HL-60/S4 (cell line): Measurements from ENCODE around the gene PBX3.

Source experiments
- in situ Hi-C: fragments of 300-500 bp; cut with MboI; formaldehyde crosslinking; loops from 2 replicates; pipeline ENCODE4 v1.14.3; 2022; ENCODE audit warnings: low sequenced_read_pairs

PBX3 gene

GRCh38 chr9:125932012-125932411, 184.8 kb downstream of the PBX3 start:
- in situ Hi-C loops: no loop called here

DNA sequence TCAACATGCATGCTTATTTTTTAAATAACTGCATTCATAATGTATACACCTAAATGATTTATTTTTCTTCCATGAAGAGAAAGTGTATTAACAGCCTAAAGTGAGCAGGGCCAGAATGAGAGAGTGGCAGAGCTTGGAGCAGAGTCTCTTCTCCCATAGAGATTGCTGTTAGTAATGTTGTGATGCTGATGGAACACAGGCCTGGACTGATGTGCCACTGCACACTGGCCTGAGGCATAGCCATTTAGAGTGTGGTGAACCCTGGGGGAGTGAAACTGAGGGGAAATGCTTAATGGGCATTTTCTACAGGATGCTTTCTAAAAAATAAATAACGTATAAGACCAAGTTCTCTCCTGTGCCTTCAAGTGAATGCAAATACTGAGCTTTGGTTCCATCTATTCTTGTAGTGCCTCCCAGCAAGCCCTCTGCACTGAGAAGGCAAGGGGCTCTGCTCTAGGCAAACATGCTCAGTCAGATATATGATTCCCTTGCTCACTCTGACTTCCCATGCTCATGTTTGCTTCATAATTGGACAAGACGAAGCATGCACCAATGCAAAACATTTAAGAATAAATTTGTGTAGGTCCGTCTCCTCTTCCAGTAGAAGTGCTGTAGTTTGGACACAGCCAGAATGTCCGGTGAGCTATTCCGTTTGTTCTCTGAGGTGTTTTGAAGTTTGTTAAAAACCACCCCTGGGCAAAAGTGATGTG, 185.7 kb downstream of the PBX3 start:
- in situ Hi-C loops: no loop called here

DNA sequence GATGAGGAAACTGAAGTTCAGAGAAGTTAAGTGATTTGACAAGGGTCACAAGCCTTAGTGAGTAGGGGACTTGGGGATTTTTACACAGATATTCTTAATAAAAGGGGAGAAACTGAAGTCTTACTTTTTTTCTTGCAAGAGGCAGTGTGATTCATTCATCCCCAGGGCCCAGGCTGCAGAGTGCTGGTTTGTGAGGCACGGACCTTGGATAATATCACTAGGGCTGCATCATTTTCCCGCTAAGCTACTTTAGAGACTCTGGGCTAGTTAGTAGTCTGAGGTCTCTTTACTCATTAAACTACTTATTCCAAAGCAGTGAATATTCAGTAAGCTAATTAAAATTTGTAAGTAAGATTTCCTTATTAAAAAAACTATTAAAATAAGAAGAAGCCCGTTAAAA, 195.0 kb downstream of the PBX3 start:
- in situ Hi-C loops: no loop called here

DNA sequence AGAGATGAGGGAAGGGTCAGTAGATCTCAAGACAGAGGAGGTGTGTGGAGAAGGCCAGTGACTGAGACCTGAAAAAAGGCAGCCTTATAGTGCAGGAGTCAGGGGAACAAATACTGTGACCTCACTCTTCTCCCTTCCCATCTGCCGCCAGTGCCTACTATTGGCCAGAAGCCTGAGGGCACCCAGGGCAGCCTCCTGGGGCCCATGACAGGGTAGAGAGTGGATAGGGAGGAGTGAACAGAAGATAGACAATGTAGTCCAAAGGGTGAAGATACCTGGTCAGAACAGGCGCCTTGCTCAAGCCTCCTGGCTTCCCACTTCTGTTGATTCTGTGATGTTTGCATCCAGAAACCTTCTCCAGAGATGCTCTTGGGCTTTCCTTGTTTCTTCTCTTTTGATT, 196.7 kb downstream of the PBX3 start:
- in situ Hi-C loops: no loop called here

DNA sequence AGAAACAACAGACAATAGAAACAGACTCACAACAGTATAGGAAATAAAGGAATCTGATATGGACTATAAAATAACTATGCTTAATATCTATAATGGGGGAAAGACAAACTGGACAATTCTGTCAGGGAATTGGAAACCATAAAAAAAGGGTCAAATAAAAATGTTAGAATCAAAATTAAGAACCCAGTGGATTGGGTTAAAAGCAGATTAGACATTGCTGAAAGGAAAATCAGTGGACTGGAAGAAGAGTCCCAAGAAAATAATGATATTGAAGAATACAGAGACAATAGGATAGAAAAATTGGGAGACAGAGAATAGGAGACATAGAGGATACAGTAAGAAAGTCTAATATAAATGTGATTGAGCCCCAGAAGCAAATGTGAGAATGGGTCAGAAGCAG, 199.2 kb downstream of the PBX3 start:
- in situ Hi-C loops: no loop called here

DNA sequence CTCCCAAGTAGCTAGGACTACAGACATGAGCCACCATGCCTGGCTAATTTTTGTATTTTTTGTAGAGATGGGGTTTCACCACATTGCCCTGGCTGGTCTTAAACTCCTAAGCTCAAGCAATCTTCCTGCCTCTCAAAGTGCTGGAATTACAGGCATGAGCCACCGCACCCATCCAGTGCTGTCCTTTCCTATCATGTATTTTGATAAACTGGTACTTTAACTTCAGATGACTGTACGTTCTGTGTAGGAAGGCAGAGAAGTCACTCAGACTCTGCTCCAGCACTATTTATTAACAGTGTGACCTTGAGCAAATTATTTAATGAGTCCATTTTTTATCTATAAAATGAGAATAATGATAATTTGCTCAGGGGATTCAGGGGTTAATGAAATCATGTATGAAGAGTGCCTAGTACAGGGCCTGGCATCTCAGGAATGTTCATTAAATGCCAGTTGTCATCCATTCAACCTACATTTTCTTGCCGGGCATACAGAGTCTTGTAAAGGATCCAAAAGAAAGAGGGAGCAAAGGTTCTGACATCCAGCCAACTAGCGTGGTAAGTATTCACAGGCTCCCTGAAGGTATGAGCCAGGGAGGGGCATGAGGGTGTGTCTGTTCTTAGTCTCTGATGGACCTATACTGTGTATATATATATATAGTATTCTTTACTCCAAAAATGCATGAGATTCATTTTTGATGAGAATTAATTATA, 201.9 kb downstream of the PBX3 start:
- in situ Hi-C loops: no loop called here

DNA sequence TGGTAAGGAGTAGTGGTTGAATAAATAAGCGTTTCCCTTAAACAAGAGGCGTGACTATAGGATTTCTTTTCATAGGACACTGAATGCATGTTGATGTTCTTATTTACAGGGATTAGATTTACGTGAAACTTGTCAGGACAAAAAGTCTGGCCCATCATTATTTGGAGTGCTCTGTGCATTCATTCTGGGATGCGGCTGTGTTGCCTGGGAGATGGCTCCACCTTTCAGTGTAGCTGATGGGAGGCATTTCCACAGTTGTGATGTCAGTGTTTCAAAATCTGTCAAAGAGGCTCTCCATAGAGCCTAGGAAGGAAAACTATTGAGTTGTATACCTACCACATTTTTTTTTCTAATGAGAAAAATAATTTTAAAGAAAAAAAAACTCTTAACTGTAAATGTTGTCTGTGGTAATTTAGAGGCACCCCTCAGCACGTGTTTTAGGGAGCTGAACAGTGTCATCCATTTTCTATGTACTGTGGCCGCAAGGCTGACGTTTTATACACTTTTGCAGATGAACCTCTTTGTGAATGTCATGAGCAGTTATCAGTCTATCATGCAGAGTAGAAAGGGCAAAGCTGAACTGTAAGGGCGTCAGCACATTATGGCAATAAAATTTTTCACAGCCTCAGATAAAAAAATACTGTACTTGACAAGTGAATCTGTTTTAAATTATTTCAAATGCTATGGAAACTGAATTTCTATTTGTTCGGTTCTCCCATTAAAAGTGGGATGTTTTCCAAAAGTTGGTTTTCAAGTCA, 202.7 kb downstream of the PBX3 start:
- in situ Hi-C loops: no loop called here

- in situ Hi-C loops: no loop called here
Measured at GRCh38 chr9:125950880-125951471, 203.8 kb downstream of the PBX3 start.

GRCh38 chr9:125953314-125954019, 206.3 kb downstream of the PBX3 start:
- in situ Hi-C loops: no loop called here

GRCh38 chr9:125956102-125956501, 208.9 kb downstream of the PBX3 start:
- in situ Hi-C loops: no loop called here

- in situ Hi-C loops: no loop called here
Measured at GRCh38 chr9:125959315-125959714, 212.1 kb downstream of the PBX3 start.

DNA sequence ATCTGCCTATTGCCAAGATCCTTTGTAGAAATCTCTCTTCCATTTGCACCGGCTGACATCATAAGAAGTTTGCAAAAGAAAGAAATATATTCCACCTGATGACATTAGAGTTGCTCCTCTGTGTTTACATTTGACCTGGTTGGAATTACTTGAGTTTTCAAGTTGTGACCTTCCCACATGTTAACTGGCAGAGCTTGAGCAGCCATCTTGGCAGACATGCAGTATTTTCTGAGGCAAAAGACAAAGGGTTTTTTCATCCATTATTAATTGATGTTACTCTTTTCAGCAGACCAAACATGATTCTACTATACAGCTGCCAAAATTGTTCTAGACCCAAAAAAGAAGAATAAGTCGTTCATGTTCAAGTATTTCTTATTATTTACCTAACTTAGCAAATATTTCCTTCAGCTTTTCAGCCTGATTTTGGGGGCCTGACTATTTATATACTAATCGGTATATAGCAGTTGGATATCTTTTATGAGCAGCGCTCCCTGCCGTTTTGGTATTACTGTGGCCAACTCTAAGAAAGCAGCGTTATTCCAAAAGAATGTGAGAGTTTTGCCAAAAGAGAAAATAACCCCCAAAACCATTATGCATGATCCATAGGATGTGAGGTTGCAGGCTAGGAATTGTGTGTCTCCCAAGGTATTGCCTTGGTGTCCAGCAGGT, 212.9 kb downstream of the PBX3 start:
- in situ Hi-C loops: no loop called here

DNA sequence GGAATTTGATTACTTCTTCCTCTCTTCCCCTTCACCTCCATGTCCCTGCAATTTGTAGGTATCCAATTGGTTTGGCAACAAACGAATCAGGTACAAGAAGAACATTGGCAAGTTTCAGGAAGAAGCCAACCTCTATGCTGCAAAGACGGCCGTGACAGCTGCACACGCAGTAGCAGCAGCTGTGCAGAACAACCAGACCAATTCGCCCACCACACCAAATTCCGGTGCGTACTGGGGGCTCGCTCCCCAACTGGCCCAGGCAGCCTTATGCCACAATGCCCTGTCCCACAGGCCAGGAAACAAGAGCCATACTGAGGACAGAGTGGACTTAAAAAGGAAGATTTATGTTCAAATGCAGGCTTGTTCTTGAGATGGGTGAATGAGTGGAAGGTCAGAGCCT, 213.5 kb downstream of the PBX3 start:
- in situ Hi-C loops: no loop called here

DNA sequence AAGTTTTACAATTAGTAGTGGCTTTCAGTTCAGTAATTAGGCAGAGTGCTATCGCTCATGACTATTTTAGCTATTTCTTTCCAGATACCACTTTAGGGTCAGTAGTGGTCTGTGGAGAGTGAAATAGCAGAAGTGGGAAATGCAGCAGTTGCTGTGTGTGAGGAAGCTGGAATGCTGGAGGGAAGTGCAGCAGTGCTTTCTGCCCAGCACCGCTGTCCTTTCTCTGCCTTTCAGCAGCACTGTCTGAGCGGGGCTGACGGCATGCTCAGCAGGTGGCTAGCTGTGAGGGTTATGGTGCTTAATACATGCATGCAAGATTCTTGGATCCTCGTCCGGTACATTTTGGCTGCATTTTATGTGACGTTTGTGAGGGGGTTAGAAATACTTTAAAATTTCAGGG, 213.9 kb downstream of the PBX3 start:
- in situ Hi-C loops: no loop called here

- in situ Hi-C loops: no loop called here
Measured at GRCh38 chr9:125963932-125964331, 216.8 kb downstream of the PBX3 start.

- in situ Hi-C loops: no loop called here
Measured at GRCh38 chr9:125964702-125965225, 217.6 kb downstream of the PBX3 start.

DNA sequence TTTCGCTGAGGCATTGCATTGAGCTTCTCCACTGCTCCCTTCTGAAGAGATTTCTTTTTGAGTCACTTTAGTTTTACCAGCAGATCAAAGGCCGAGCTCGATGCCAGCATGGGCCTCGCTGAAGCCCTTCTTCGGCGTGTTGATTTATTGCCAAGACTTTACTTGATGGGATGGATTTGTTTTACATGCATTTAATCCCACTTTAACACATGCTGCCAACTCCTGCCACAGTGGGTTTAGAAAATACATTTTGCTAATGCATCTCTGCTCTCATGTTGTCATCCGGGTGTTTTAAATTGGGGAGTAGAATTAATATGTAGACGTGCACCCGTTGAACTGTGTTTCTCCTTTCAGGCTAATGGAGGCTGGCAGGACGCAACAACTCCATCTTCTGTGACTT, 218.3 kb downstream of the PBX3 start:
- in situ Hi-C loops: no loop called here

DNA sequence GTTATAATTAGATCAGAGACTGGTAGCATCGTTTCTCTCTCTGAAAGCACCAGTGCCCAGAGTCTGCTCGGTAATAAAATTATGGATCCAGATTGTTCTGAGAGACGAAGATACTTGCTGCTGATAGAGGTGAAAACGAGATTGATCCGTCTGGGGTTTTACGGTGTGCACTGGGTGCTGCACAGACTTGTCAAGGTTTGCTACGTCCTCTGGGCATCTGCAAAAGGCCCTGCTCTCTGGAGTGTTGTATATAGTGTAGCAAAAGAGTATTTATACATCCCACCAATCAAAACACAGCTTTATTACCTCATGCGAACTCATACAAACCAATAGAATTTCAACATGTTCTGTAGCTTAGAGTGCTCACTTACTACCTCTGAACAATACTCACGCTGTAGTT, 219.3 kb downstream of the PBX3 start:
- in situ Hi-C loops: no loop called here

DNA sequence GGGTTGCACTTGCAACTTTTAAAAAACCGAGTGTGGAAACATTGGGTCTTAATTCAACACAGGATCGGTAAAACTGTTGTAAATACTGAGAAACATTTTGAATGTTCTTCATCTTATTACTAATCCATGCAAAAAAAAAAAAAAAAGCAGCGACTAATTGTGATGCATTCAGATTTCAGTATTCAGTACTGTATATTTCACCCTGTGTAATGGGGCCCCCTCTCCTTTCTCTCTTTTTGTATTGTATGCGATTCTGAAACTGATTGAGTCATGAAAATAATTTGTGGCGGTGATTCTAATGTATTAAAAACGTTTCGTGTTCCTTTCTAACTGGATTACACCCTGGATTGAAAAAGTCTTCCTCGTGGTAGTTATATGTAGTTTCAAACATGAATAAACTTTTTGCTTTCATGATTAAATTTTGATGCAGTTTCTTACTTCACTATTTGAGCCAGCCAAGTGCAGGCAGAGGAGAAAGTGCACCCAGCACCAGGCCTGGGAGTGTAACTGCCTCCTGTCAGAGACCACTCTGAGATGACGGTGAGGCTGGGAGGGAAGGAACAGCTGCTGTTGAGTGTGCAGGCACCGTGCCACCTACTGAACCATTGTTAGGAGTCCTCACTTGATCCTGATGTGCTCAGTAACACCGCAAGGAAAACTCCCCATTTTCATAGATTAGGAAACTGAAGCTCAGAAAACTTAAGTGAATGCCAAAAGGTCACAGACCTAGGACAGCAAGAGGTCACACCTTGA, 220.0 kb downstream of the PBX3 start:
- in situ Hi-C loops: no loop called here
